Endothelial cell of umbilical vein (primary cell): ENCODE data around the gene DLX6. TPM values are rescaled to one million over a fixed set of nuclear protein-coding genes. Genes with fewer than 3 reads are reported as not detected.

Source experiments
- BruUV-seq: library from RNA; stranded (reverse); fragments of 400-500 nt; replicated peaks from 2 replicates; lab custom pipeline; 2021; lab: Mats Ljungman, UMichigan
- CTCF ChIA-PET: fragments of 300-600, 350-600 bp; sonication (Branson Sonifier 250); formaldehyde crosslinking; loops from one replicate; lab custom pipeline; 2021; ENCODE audit warnings: antibody characterized with exemption, inconsistent platforms; lab: Charles Lee
- POLR2A ChIA-PET: fragments of 300-600, 350-600 bp; sonication (Branson Sonifier 250); formaldehyde crosslinking; loops from one replicate; lab custom pipeline; 2021; ENCODE audit warnings: antibody characterized with exemption, inconsistent platforms; lab: Charles Lee
- DNase-seq: peaks from one replicate; pipeline ENCODE4 v3.0.0-alpha.2; 2011; ENCODE audit warnings: low read depth, low spot score
- FAIRE-seq: peaks from 2 replicates; lab custom pipeline; 2011; peaks lifted over from hg19 to GRCh38; lab: Jason Lieb, UNC
- H2AFZ ChIP-seq: 2 replicates; pipeline ENCODE4 v1.6.0; 2012; ENCODE audit warnings: low read depth, low read length, control low read depth, inconsistent platforms
- H3K27ac ChIP-seq: 2 replicates; pipeline ENCODE4 v1.5.1; 2011; ENCODE audit warnings: low read depth, mild to moderate bottlenecking, control low read depth, low read length, moderate library complexity; ENCODE audit not compliant: insufficient read depth
- H3K27me3 ChIP-seq, 2 experiments: 2 replicates each; pipeline versions ENCODE4 v1.6.0 to v1.6.1; 2011; ENCODE audit warnings: low read length in 2 of 2, mixed read lengths in 1 of 2; ENCODE audit not compliant: control insufficient read depth in 2 of 2, insufficient read depth in 2 of 2
- H3K36me3 ChIP-seq, 2 experiments: 2 replicates in 1 of 2; 3 replicates in 1 of 2; pipeline ENCODE4 v1.5.1; 2011; ENCODE audit warnings: low read length in 2 of 2, mild to moderate bottlenecking in 1 of 2, moderate library complexity in 1 of 2; ENCODE audit not compliant: control insufficient read depth in 2 of 2, insufficient read depth in 2 of 2; ENCODE audit errors: extremely low read depth in 1 of 2
- H3K4me1 ChIP-seq: 3 replicates; pipeline ENCODE4 v1.5.1; 2011; ENCODE audit warnings: mild to moderate bottlenecking, low read length; ENCODE audit not compliant: control insufficient read depth, insufficient read depth; ENCODE audit errors: extremely low read depth
- H3K4me2 ChIP-seq: 2 replicates; pipeline ENCODE4 v1.6.1; 2011; ENCODE audit warnings: low read length, control low read depth, mixed read lengths; ENCODE audit not compliant: insufficient read depth
- H3K4me3 ChIP-seq, 3 experiments: fragments of 200-600 bp in 1 of 3; sonication (generic), shearing (Covaris generic) in 1 of 3; replicated peaks in 1 of 3; 2 replicates each; pipeline ENCODE4 v1.5.1; 2011 to 2016; ENCODE audit warnings: control low read depth in 3 of 3, low read length in 3 of 3, mild to moderate bottlenecking in 2 of 3, inconsistent platforms in 1 of 3, low read depth in 1 of 3, moderate library complexity in 1 of 3; ENCODE audit not compliant: insufficient read depth in 1 of 3
- H3K79me2 ChIP-seq: 2 replicates; pipeline ENCODE4 v1.6.0; 2012; ENCODE audit warnings: low read length, inconsistent platforms; ENCODE audit not compliant: control insufficient read depth, insufficient read depth
- H3K9ac ChIP-seq: replicated peaks from 2 replicates; pipeline ENCODE3; 2011; ENCODE audit warnings: low read length, control low read depth; ENCODE audit not compliant: insufficient read depth; ENCODE audit errors: extremely low read depth
- H3K9me1 ChIP-seq: replicated peaks from 3 replicates; pipeline ENCODE4 v1.6.0; 2011; ENCODE audit warnings: mild to moderate bottlenecking, low read length; ENCODE audit not compliant: control insufficient read depth, insufficient read depth; ENCODE audit errors: extremely low read depth
- H3K9me3 ChIP-seq: replicated peaks from 2 replicates; pipeline ENCODE4 v1.5.1; 2012; ENCODE audit warnings: low read length, inconsistent platforms; ENCODE audit not compliant: control insufficient read depth, insufficient read depth
- H4K20me1 ChIP-seq: replicated peaks from 2 replicates; pipeline ENCODE3; 2011; ENCODE audit warnings: mild to moderate bottlenecking, low read length; ENCODE audit not compliant: control insufficient read depth, insufficient read depth; ENCODE audit errors: extremely low read depth
- EZH2 ChIP-seq: IDR thresholded peaks from 2 replicates; pipeline ENCODE4 v1.6.1; 2012; ENCODE audit warnings: borderline replicate concordance, low read depth, mild to moderate bottlenecking, moderate library complexity, low read length, inconsistent platforms; ENCODE audit not compliant: severe bottlenecking
- FOS ChIP-seq: IDR thresholded peaks from 2 replicates; pipeline ENCODE4 v1.6.1; 2011; ENCODE audit warnings: mild to moderate bottlenecking, low read length, moderate library complexity, borderline replicate concordance; ENCODE audit not compliant: insufficient read depth
- GATA2 ChIP-seq: IDR thresholded peaks from 2 replicates; pipeline ENCODE4 v1.7.0; 2011; ENCODE audit warnings: low read depth, mild to moderate bottlenecking, moderate library complexity, mixed read lengths, low read length; ENCODE audit not compliant: insufficient read length, insufficient read depth
- JUN ChIP-seq: IDR thresholded peaks from 2 replicates; pipeline ENCODE4 v1.6.1; 2011; ENCODE audit warnings: borderline replicate concordance, low read depth; ENCODE audit not compliant: insufficient read length, insufficient read depth
- MYC ChIP-seq: IDR thresholded peaks from one replicate; pipeline ENCODE4 v1.6.1; 2011; ENCODE audit warnings: mild to moderate bottlenecking, low read depth, low read length
- POLR2A ChIP-seq: IDR thresholded peaks from 2 replicates; pipeline ENCODE4 v1.6.1; 2012; ENCODE audit warnings: low read depth, mild to moderate bottlenecking, control low read depth, low read length
- POLR2AphosphoS5 ChIP-seq: IDR thresholded peaks from 2 replicates; pipeline ENCODE4 v1.6.1; 2012; ENCODE audit warnings: low read depth, mild to moderate bottlenecking, control low read depth, low read length, moderate library complexity; ENCODE audit not compliant: insufficient read depth
- dilution Hi-C: fragments of 300-500 bp; cut with MboI; formaldehyde crosslinking; loops from one replicate; pipeline ENCODE4 v1.15.0; 2019; ENCODE audit warnings: low sequenced_read_pairs; ENCODE audit not compliant: extremely low pct_ligation_motif_present
- intact Hi-C: fragments of 100-400 bp; cut with micrococcal nuclease; formaldehyde crosslinking; loops from one replicate; pipeline ENCODE4 v1.10.0; 2022
- polyA plus RNA-seq, 4 experiments: library from polyadenylated mRNA; depleted of rRNA in 3 of 4; stranded (reverse) in 3 of 4; unstranded in 1 of 4; fragments of >200 nt; gene quantifications; 2 replicates each; pipeline versions ENCODE4 v1.2.1 to v1.2.3, GENCODE V29; 2011 to 2012; ENCODE audit warnings: missing spikeins in 1 of 4
- total RNA-seq: library from RNA; stranded (reverse); gene quantifications from 2 replicates; pipeline ENCODE4 v1.2.3, GENCODE V29; 2021
- TF ChIP-seq, protein P1 (sequence below), 2 donors: IDR thresholded peaks; 1 replicate in 1 of 2; 2 replicates in 1 of 2; pipeline ENCODE4 v1.5.1; 2011; ENCODE audit warnings: low read length in 2 of 2, mild to moderate bottlenecking in 2 of 2, moderate library complexity in 2 of 2, control low read depth in 1 of 2, inconsistent platforms in 1 of 2, low read depth in 1 of 2; ENCODE audit not compliant: insufficient read depth in 1 of 2; ENCODE audit errors: extremely low read depth in 1 of 2
- TF ChIP-seq, protein P2 (sequence below): IDR thresholded peaks from 2 replicates; pipeline ENCODE4 v1.6.1; 2011; ENCODE audit not compliant: insufficient read depth, insufficient read length

The DLX6 gene
- total and polyA plus RNA-seq, 2 donors (not counting 3 experiments of a cell fraction or from before 2014, with no cell fraction given): not detected

DNA sequence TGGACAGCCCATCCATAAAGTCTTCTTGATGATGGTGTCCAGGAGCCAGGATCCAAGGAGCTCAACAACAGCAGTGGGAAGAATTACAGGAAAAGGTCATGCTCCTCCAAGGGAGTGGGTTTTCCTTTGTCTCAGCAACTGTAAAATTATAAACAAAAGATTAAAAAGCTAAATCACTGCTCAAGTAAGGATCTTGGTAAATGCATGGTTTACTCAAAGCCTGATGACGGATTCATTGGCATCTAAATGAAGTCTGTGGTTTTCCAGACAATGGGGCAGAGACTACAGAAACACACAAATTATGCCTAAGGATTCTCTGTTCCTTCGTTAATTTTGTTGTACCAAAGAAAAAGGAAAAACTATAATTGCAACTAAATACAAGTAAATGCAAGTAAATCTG lies 36.4 kb upstream of the DLX6 start:
- Histone ChIP-seq H3K9ac (no peak overlapping the region), H3K9me3 (no peaks in the 10 kb centered on the region), H3K4me2 (no peak overlapping the region), H3K27me3 (no peaks in the 10 kb centered on the region), H3K4me1 (no peaks in the 10 kb centered on the region), H3K4me3 (no peak overlapping the region), H3K9me1 (no peaks in the 10 kb centered on the region), H3K36me3 (no peaks in the 10 kb centered on the region), H2AFZ (no peak overlapping the region), H3K79me2 (no peaks in the 10 kb centered on the region), H4K20me1 (no peaks in the 10 kb centered on the region), H3K27ac (no peak overlapping the region)
- CTCF ChIA-PET: no interaction called here
- POLR2A ChIA-PET: no interaction called here
- DNase-seq: no peak
- BruUV-seq: no TSS peak
- intact Hi-C loops (no loop called here), dilution Hi-C loops (no loop called here)
- no peak for FAIRE-seq
- TF ChIP-seq POLR2A: no peak
- TF ChIP-seq EZH2: no peak
- TF ChIP-seq, protein P1, sequence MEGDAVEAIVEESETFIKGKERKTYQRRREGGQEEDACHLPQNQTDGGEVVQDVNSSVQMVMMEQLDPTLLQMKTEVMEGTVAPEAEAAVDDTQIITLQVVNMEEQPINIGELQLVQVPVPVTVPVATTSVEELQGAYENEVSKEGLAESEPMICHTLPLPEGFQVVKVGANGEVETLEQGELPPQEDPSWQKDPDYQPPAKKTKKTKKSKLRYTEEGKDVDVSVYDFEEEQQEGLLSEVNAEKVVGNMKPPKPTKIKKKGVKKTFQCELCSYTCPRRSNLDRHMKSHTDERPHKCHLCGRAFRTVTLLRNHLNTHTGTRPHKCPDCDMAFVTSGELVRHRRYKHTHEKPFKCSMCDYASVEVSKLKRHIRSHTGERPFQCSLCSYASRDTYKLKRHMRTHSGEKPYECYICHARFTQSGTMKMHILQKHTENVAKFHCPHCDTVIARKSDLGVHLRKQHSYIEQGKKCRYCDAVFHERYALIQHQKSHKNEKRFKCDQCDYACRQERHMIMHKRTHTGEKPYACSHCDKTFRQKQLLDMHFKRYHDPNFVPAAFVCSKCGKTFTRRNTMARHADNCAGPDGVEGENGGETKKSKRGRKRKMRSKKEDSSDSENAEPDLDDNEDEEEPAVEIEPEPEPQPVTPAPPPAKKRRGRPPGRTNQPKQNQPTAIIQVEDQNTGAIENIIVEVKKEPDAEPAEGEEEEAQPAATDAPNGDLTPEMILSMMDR (IDR thresholded peaks at IDR 0.05; ENCODE audit: extremely low read depth in 1 of 2, insufficient read depth in 1 of 2, low read depth in 1 of 2, low read length in 2 of 2): no peak
- no peak for TF ChIP-seq POLR2AphosphoS5
- no peak for TF ChIP-seq MYC
- TF ChIP-seq, protein P2, sequence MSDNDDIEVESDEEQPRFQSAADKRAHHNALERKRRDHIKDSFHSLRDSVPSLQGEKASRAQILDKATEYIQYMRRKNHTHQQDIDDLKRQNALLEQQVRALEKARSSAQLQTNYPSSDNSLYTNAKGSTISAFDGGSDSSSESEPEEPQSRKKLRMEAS: no peak
- no peak for TF ChIP-seq GATA2
- no peak for TF ChIP-seq JUN
- no peak for TF ChIP-seq FOS
